HepG2 (cell line): ENCODE data around the gene CDC26. TPM values are rescaled to one million over a fixed set of nuclear protein-coding genes. Genes with fewer than 3 reads are reported as not detected.

Experiments used
- ATAC-seq: fragments of 200-7000 bp; cut with Tn5 transposase; 3 replicates; pipeline ENCODE4 v1.9.1; 2020; ENCODE audit warnings: mild to moderate bottlenecking, moderate library complexity
- BruUV-seq: library from RNA; stranded (reverse); fragments of 400-500 nt; replicated peaks from 2 replicates; lab custom pipeline; 2021; lab: Mats Ljungman, UMichigan
- CTCF ChIA-PET: fragments of 300-600 bp; formaldehyde crosslinking; extraction: SDS; loops from one replicate; lab custom pipeline; 2021; ENCODE audit warnings: low total read pairs, inconsistent platforms, low intra/inter-chr PET ratio; lab: Yijun Ruan, JAX
- POLR2A ChIA-PET: fragments of 350-600 bp; sonication (Branson Sonifier 250); formaldehyde crosslinking; loops from one replicate; lab custom pipeline; 2020; ENCODE audit warnings: antibody characterized with exemption, inconsistent platforms; lab: Yijun Ruan, JAX
- DNase-seq: peaks from one replicate; pipeline ENCODE4 v3.0.0-alpha.2; 2015; ENCODE audit warnings: low spot score
- FAIRE-seq: peaks from 3 replicates; lab custom pipeline; 2011; peaks lifted over from hg19 to GRCh38; lab: Jason Lieb, UNC
- H2AFZ ChIP-seq: one replicate; pipeline ENCODE4 v1.6.1; 2011; ENCODE audit warnings: low read length, inconsistent platforms
- H3K27ac ChIP-seq: fragments of 300-600 bp; 3 replicates; pipeline ENCODE4 v1.8.0; 2011; ENCODE audit warnings: mixed run types, mild to moderate bottlenecking, mixed read lengths, low read length, inconsistent platforms; ENCODE audit not compliant: insufficient read depth; ENCODE audit errors: extremely low read length
- H3K27me3 ChIP-seq, 2 experiments: fragments of 200-600 bp in 1 of 2; 2 replicates in 1 of 2; 3 replicates in 1 of 2; pipeline versions ENCODE4 v1.6.0 to v1.8.0; 2011; ENCODE audit warnings: low read length in 2 of 2, mild to moderate bottlenecking in 2 of 2, moderate library complexity in 2 of 2, inconsistent platforms in 1 of 2; ENCODE audit not compliant: insufficient read depth in 2 of 2, control insufficient read depth in 1 of 2
- H3K36me3 ChIP-seq, 2 experiments: fragments of 200-600 bp in 1 of 2; replicated peaks in 1 of 2; 2 replicates in 1 of 2; 3 replicates in 1 of 2; pipeline versions ENCODE4 v1.5.1 to v1.8.0; 2011; ENCODE audit warnings: low read length in 2 of 2, inconsistent platforms in 1 of 2; ENCODE audit not compliant: insufficient read depth in 2 of 2, control insufficient read depth in 1 of 2
- H3K4me1 ChIP-seq: 2 replicates; pipeline ENCODE4 v1.5.1; 2012; ENCODE audit warnings: low read length, inconsistent platforms; ENCODE audit not compliant: insufficient read depth
- H3K4me2 ChIP-seq: 2 replicates; pipeline ENCODE4 v1.6.0; 2011; ENCODE audit warnings: low read depth, low read length, inconsistent platforms
- H3K4me3 ChIP-seq, 3 experiments: fragments of 200-600 bp in 1 of 3; sonication (generic), shearing (Covaris generic) in 1 of 3; replicated peaks in 1 of 3; 2 replicates each; pipeline ENCODE4 v1.5.1; 2011 to 2016; ENCODE audit warnings: low read length in 3 of 3, inconsistent platforms in 2 of 3, low read depth in 2 of 3, mild to moderate bottlenecking in 2 of 3, control low read depth in 1 of 3, mixed read lengths in 1 of 3; ENCODE audit not compliant: insufficient read depth in 1 of 3
- H3K79me2 ChIP-seq: one replicate; pipeline ENCODE4 v1.6.1; 2011; ENCODE audit warnings: low read length, inconsistent platforms; ENCODE audit not compliant: insufficient read depth
- H3K9ac ChIP-seq: 2 replicates; pipeline ENCODE4 v1.6.0; 2011; ENCODE audit warnings: mild to moderate bottlenecking, low read depth, low read length, inconsistent platforms; ENCODE audit not compliant: insufficient read depth
- H3K9me3 ChIP-seq: 2 replicates; pipeline ENCODE4 v1.5.1; 2012; ENCODE audit warnings: mild to moderate bottlenecking, low read length
- H4K20me1 ChIP-seq: 2 replicates; pipeline ENCODE4 v1.6.0; 2011; ENCODE audit warnings: inconsistent platforms, mild to moderate bottlenecking, low read length, moderate library complexity; ENCODE audit not compliant: insufficient read depth
- ATF1 ChIP-seq: IDR thresholded peaks from 2 replicates; pipeline ENCODE4 v1.6.1; 2016; ENCODE audit warnings: mild to moderate bottlenecking, control low read depth
- HOMEZ ChIP-seq: IDR thresholded peaks from 2 replicates; pipeline ENCODE4 v1.6.1; 2016; ENCODE audit warnings: low read depth
- MBNL3 ChIP-seq: fragments of 250-450 bp; sonication (Bioruptor Pico); conservative IDR thresholded peaks from 2 replicates; pipeline ENCODE4 v1.8.0; 2022; ENCODE audit warnings: mild to moderate bottlenecking, inconsistent platforms
- NFKBIZ ChIP-seq: IDR thresholded peaks from 2 replicates; pipeline ENCODE4 v1.6.1; 2018; ENCODE audit warnings: missing genetic modification reagents, missing compliant biosample characterization
- PATZ1 ChIP-seq: sonication (generic); formaldehyde crosslinking; IDR thresholded peaks from 2 replicates; pipeline ENCODE4 v1.4.0; 2020; ENCODE audit warnings: missing genetic modification reagents
- RAD51 ChIP-seq: fragments of 450-650 bp; IDR thresholded peaks from 2 replicates; pipeline ENCODE4 v1.6.1; 2016; ENCODE audit warnings: borderline replicate concordance
- U2AF1 ChIP-seq: fragments of 200-400 bp; formaldehyde crosslinking; optimal IDR thresholded peaks from 2 replicates; pipeline ENCODE3; 2017; ENCODE audit warnings: mild to moderate bottlenecking, low read depth, low read length
- ZNF207 ChIP-seq: fragments of 450-650 bp; IDR thresholded peaks from 2 replicates; pipeline ENCODE4 v1.6.1; 2016; ENCODE audit warnings: antibody characterized with exemption, borderline replicate concordance
- ZNF484 ChIP-seq: sonication (generic); formaldehyde crosslinking; IDR thresholded peaks from 2 replicates; pipeline ENCODE4 v1.5.1; 2020; ENCODE audit warnings: mild to moderate bottlenecking, low read depth, missing genetic modification reagents, borderline replicate concordance
- ZNF646 ChIP-seq: sonication (generic); formaldehyde crosslinking; IDR thresholded peaks from 2 replicates; pipeline ENCODE4 v1.9.0; 2021; ENCODE audit warnings: mild to moderate bottlenecking, missing genetic modification reagents
- ZNF737 ChIP-seq: sonication (generic); formaldehyde crosslinking; IDR thresholded peaks from 2 replicates; pipeline ENCODE4 v1.5.0; 2020; ENCODE audit warnings: missing genetic modification reagents, mild to moderate bottlenecking, borderline replicate concordance
- ZSCAN5A ChIP-seq: sonication (generic); formaldehyde crosslinking; IDR thresholded peaks from 2 replicates; pipeline ENCODE4 v1.8.0; 2022; ENCODE audit warnings: mild to moderate bottlenecking, missing genetic modification reagents, borderline replicate concordance
- WGBS: methylation state at CpG from one replicate; pipeline ENCODE4 v1.1.6; 2017; ENCODE audit warnings: low lambda C conversion rate; 5-methylcytosine and 5-hydroxymethylcytosine counted together
- in situ Hi-C: cut with HindIII; loops from 2 replicates; pipeline ENCODE4 v1.10.0; 2017; ENCODE audit warnings: low pct_unique_long_range_greater_than_20kb; ENCODE audit not compliant: extremely low pct_ligation_motif_present
- intact Hi-C: fragments of 100-400 bp; cut with micrococcal nuclease; formaldehyde crosslinking; loops from one replicate; pipeline ENCODE4 v1.10.0; 2022; ENCODE audit not compliant: unreplicated experiment
- polyA plus RNA-seq, 8 experiments: library from polyadenylated mRNA; depleted of rRNA in 3 of 8; stranded (reverse) in 7 of 8; unstranded in 1 of 8; fragments of >200 nt; fragmentation: Illumina TruSeq in 4 of 8; extraction: Trizol in 4 of 8; gene quantifications; 2 replicates each; pipeline versions ENCODE4 v1.2.1 to v1.2.3, GENCODE V29; 2011 to 2016; ENCODE audit warnings: low read depth in 4 of 8, missing spikeins in 1 of 8, mixed read lengths in 1 of 8; ENCODE audit not compliant: insufficient read depth in 1 of 8
- total RNA-seq, 5 experiments: library from RNA; depleted of rRNA; stranded (reverse); fragments of >200 nt; fragmentation: Illumina TruSeq; extraction: Trizol; gene quantifications; 2 replicates each; pipeline ENCODE4 v1.2.3, GENCODE V29; 2016; ENCODE audit warnings: low read depth in 1 of 5

CDC26 gene
- total and polyA plus RNA-seq, 2 of the 13 experiments (the other 11 are each of a cell fraction or from before 2014, with no cell fraction given) = 26.6 to 57.9 TPM

GRCh38 chr9:113231701-113232100, 43.7 kb downstream of the CDC26 start:
- Histone ChIP-seq H3K9me3 (no peaks in the 10 kb centered on the region), H3K36me3 (peaks cover 4 to 20% of the 10 kb centered on the region in 2 experiments; a peak in 3 of 5 replicates), H3K27ac (no peak overlapping the region), H3K9ac (no peak overlapping the region), H3K79me2 (peaks cover 72% of the 10 kb centered on the region), H3K4me1 (peaks cover 56% of the 10 kb centered on the region), H3K4me2 (no peak overlapping the region), H2AFZ (no peak overlapping the region), H4K20me1 (peaks cover 6% of the 10 kb centered on the region; the same call in 1 of the 2 replicates), H3K27me3 (no peaks in the 10 kb centered on the region), H3K4me3 (no peak overlapping the region)
- ChIA-PET CTCF (no interaction called here), POLR2A (interaction anchor here (1.4 kb wide), 1 partner anchor 10 kb away, joined by 4 read pairs; the partner anchor contains the start of genes FKBP15 and SLC31A1)
- in situ Hi-C loops (no loop called here), intact Hi-C loops (no loop called here)
- no peak for DNase-seq
- FAIRE-seq = no peak
- no peak for ATAC-seq
- 96% methylated on average over 2 of the region's 2 CpGs for WGBS
- no TSS peak for BruUV-seq
- TF ChIP-seq ATF1 (CRISPR knock-in tag) (no peak), PATZ1 (no peak), U2AF1 (no peak), RAD51 (no peak), NFKBIZ (no peak), HOMEZ (no peak), ZNF207 (no peak), ZNF484 (CRISPR knock-in tag) (no peak), ZNF737 (CRISPR knock-in tag) (no peak), MBNL3 (CRISPR knock-in tag) (no peak), ZNF646 (no peak), ZSCAN5A (CRISPR knock-in tag) (no peak)
